ENCODE data around the gene GRAMD2A.

- TF ChIP-seq, protein P1, sequence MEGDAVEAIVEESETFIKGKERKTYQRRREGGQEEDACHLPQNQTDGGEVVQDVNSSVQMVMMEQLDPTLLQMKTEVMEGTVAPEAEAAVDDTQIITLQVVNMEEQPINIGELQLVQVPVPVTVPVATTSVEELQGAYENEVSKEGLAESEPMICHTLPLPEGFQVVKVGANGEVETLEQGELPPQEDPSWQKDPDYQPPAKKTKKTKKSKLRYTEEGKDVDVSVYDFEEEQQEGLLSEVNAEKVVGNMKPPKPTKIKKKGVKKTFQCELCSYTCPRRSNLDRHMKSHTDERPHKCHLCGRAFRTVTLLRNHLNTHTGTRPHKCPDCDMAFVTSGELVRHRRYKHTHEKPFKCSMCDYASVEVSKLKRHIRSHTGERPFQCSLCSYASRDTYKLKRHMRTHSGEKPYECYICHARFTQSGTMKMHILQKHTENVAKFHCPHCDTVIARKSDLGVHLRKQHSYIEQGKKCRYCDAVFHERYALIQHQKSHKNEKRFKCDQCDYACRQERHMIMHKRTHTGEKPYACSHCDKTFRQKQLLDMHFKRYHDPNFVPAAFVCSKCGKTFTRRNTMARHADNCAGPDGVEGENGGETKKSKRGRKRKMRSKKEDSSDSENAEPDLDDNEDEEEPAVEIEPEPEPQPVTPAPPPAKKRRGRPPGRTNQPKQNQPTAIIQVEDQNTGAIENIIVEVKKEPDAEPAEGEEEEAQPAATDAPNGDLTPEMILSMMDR (IDR thresholded peaks at IDR 0.05) = no peak
- no peak for TF ChIP-seq EP300 (IDR thresholded peaks at IDR 0.05; ENCODE audit: low read depth)
- no peak for TF ChIP-seq POLR2AphosphoS5 (IDR thresholded peaks at IDR 0.05)
Measured at GRCh38 chr15:72153269-72154000, 44.2 kb downstream of the GRAMD2A start.

All from transverse colon (tissue), 4 donors.